Hematopoietic multipotent progenitor cell treated with erythropoietin and hydrocortisone succinate and interleukin-3 and kit ligand, for 4 days (in vitro differentiated cells): ENCODE measurements around the gene MAPRE3.
"Not testable (repeated sequence)": the region's sequence is repeated elsewhere in the genome, so short reads cannot be mapped to it uniquely, and the experiment has no call there.

Source experiments
- DNase-seq: peaks from one replicate; pipeline ENCODE4 v3.0.0-alpha.2; 2015

MAPRE3 gene

GRCh38 chr2:27071990-27072830 lies 101.8 kb downstream of the MAPRE3 start:
- DNase-seq: peak; percentile 43

DNA sequence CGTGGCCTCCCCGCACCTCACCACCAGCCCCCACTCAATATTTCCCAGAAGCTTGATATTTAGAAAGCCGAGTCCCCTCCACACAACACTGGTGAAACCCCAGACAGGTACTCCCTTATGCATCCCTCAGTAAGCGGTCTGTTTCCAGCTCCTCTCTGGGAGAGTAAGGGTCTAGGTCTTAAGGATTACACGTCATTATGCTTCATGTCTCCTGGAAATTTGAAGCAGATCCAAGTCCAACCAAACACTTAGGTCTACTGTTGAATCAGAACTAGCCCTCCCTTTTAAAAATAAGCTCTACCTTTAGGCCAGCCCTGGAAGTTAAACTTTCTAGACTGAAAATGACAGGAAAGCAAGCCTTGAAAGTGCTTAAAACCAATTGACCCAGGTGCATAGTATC lies 102.5 kb downstream of the MAPRE3 start:
- DNase-seq: no peak

- no peak for DNase-seq
Measured at GRCh38 chr2:27073782-27074181, 103.3 kb downstream of the MAPRE3 start.

GRCh38 chr2:27074738-27075565 lies 104.5 kb downstream of the MAPRE3 start:
- DNase-seq: peak; percentile 90

GRCh38 chr2:27075566-27075871 lies 105.1 kb downstream of the MAPRE3 start:
- not testable (repeated sequence) for DNase-seq

DNA sequence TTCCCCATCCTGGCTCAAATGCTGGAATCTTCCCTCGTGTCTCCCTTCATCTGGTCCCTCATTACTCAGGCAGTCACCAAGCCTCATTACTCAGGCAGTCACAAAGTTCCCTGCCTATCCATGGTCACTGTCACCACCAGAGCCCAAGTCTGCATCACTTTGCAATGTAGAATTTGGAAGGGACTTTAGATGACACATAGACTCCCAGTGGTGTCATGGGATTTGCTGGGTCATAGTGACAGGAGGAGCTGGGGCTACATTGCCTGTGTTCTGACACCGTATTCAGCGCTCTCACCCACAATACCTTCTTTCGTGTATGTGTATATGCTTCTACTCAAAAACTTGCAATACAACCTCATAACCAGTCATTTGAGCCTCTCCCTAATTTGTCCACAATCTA lies 105.9 kb downstream of the MAPRE3 start:
- no peak for DNase-seq
